HepG2 (cell line): Measurements from ENCODE around the gene MEI1. TPM values are rescaled to one million over a fixed set of nuclear protein-coding genes. Genes with fewer than 3 reads are reported as not detected.

Source experiments
- ATAC-seq: fragments of 200-7000 bp; cut with Tn5 transposase; 3 replicates; pipeline ENCODE4 v1.9.1; 2020; ENCODE audit warnings: mild to moderate bottlenecking, moderate library complexity
- BruUV-seq: library from RNA; stranded (reverse); fragments of 400-500 nt; replicated peaks from 2 replicates; lab custom pipeline; 2021; lab: Mats Ljungman, UMichigan
- CTCF ChIA-PET: fragments of 300-600 bp; formaldehyde crosslinking; extraction: SDS; loops from one replicate; lab custom pipeline; 2021; ENCODE audit warnings: low total read pairs, inconsistent platforms, low intra/inter-chr PET ratio; lab: Yijun Ruan, JAX
- POLR2A ChIA-PET: fragments of 350-600 bp; sonication (Branson Sonifier 250); formaldehyde crosslinking; loops from one replicate; lab custom pipeline; 2020; ENCODE audit warnings: antibody characterized with exemption, inconsistent platforms; lab: Yijun Ruan, JAX
- DNase-seq: peaks from one replicate; pipeline ENCODE4 v3.0.0-alpha.2; 2015; ENCODE audit warnings: low spot score
- FAIRE-seq: peaks from 3 replicates; lab custom pipeline; 2011; peaks lifted over from hg19 to GRCh38; lab: Jason Lieb, UNC
- H2AFZ ChIP-seq: one replicate; pipeline ENCODE4 v1.6.1; 2011; ENCODE audit warnings: low read length, inconsistent platforms
- H3K27ac ChIP-seq: fragments of 300-600 bp; 3 replicates; pipeline ENCODE4 v1.8.0; 2011; ENCODE audit warnings: mixed run types, mild to moderate bottlenecking, mixed read lengths, low read length, inconsistent platforms; ENCODE audit not compliant: insufficient read depth; ENCODE audit errors: extremely low read length
- H3K27me3 ChIP-seq, 2 experiments: fragments of 200-600 bp in 1 of 2; 2 replicates in 1 of 2; 3 replicates in 1 of 2; pipeline versions ENCODE4 v1.6.0 to v1.8.0; 2011; ENCODE audit warnings: low read length in 2 of 2, mild to moderate bottlenecking in 2 of 2, moderate library complexity in 2 of 2, inconsistent platforms in 1 of 2; ENCODE audit not compliant: insufficient read depth in 2 of 2, control insufficient read depth in 1 of 2
- H3K36me3 ChIP-seq, 2 experiments: fragments of 200-600 bp in 1 of 2; replicated peaks in 1 of 2; 2 replicates in 1 of 2; 3 replicates in 1 of 2; pipeline versions ENCODE4 v1.5.1 to v1.8.0; 2011; ENCODE audit warnings: low read length in 2 of 2, inconsistent platforms in 1 of 2; ENCODE audit not compliant: insufficient read depth in 2 of 2, control insufficient read depth in 1 of 2
- H3K4me1 ChIP-seq: 2 replicates; pipeline ENCODE4 v1.5.1; 2012; ENCODE audit warnings: low read length, inconsistent platforms; ENCODE audit not compliant: insufficient read depth
- H3K4me2 ChIP-seq: 2 replicates; pipeline ENCODE4 v1.6.0; 2011; ENCODE audit warnings: low read depth, low read length, inconsistent platforms
- H3K4me3 ChIP-seq, 3 experiments: fragments of 200-600 bp in 1 of 3; sonication (generic), shearing (Covaris generic) in 1 of 3; replicated peaks in 1 of 3; 2 replicates each; pipeline ENCODE4 v1.5.1; 2011 to 2016; ENCODE audit warnings: low read length in 3 of 3, inconsistent platforms in 2 of 3, low read depth in 2 of 3, mild to moderate bottlenecking in 2 of 3, control low read depth in 1 of 3, mixed read lengths in 1 of 3; ENCODE audit not compliant: insufficient read depth in 1 of 3
- H3K79me2 ChIP-seq: one replicate; pipeline ENCODE4 v1.6.1; 2011; ENCODE audit warnings: low read length, inconsistent platforms; ENCODE audit not compliant: insufficient read depth
- H3K9ac ChIP-seq: 2 replicates; pipeline ENCODE4 v1.6.0; 2011; ENCODE audit warnings: mild to moderate bottlenecking, low read depth, low read length, inconsistent platforms; ENCODE audit not compliant: insufficient read depth
- H3K9me3 ChIP-seq: 2 replicates; pipeline ENCODE4 v1.5.1; 2012; ENCODE audit warnings: mild to moderate bottlenecking, low read length
- H4K20me1 ChIP-seq: 2 replicates; pipeline ENCODE4 v1.6.0; 2011; ENCODE audit warnings: inconsistent platforms, mild to moderate bottlenecking, low read length, moderate library complexity; ENCODE audit not compliant: insufficient read depth
- TMF1 ChIP-seq: sonication (generic); formaldehyde crosslinking; IDR thresholded peaks from 2 replicates; pipeline ENCODE4 v1.8.1; 2022; ENCODE audit warnings: low read depth, missing genetic modification reagents
- ZBTB1 ChIP-seq: sonication (generic); formaldehyde crosslinking; IDR thresholded peaks from 2 replicates; pipeline ENCODE4 v1.4.0; 2020; ENCODE audit warnings: missing genetic modification reagents, borderline replicate concordance
- ZNF772 ChIP-seq: sonication (generic); formaldehyde crosslinking; IDR thresholded peaks from 2 replicates; pipeline ENCODE4 v1.5.0; 2020; ENCODE audit warnings: mild to moderate bottlenecking, missing genetic modification reagents
- WGBS: methylation state at CpG from one replicate; pipeline ENCODE4 v1.1.6; 2017; ENCODE audit warnings: low lambda C conversion rate; 5-methylcytosine and 5-hydroxymethylcytosine counted together
- in situ Hi-C: cut with HindIII; loops from 2 replicates; pipeline ENCODE4 v1.10.0; 2017; ENCODE audit warnings: low pct_unique_long_range_greater_than_20kb; ENCODE audit not compliant: extremely low pct_ligation_motif_present
- intact Hi-C: fragments of 100-400 bp; cut with micrococcal nuclease; formaldehyde crosslinking; loops from one replicate; pipeline ENCODE4 v1.10.0; 2022; ENCODE audit not compliant: unreplicated experiment
- polyA plus RNA-seq, 8 experiments: library from polyadenylated mRNA; depleted of rRNA in 3 of 8; stranded (reverse) in 7 of 8; unstranded in 1 of 8; fragments of >200 nt; fragmentation: Illumina TruSeq in 4 of 8; extraction: Trizol in 4 of 8; gene quantifications; 2 replicates each; pipeline versions ENCODE4 v1.2.1 to v1.2.3, GENCODE V29; 2011 to 2016; ENCODE audit warnings: low read depth in 4 of 8, missing spikeins in 1 of 8, mixed read lengths in 1 of 8; ENCODE audit not compliant: insufficient read depth in 1 of 8
- total RNA-seq, 5 experiments: library from RNA; depleted of rRNA; stranded (reverse); fragments of >200 nt; fragmentation: Illumina TruSeq; extraction: Trizol; gene quantifications; 2 replicates each; pipeline ENCODE4 v1.2.3, GENCODE V29; 2016; ENCODE audit warnings: low read depth in 1 of 5
- TF ChIP-seq, protein P1 (sequence below), 2 experiments: sonication (generic) in 1 of 2; formaldehyde crosslinking in 1 of 2; IDR thresholded peaks; 2 replicates each; pipeline versions ENCODE4 v1.4.0 to v1.6.1; 2016 to 2020; ENCODE audit warnings: borderline replicate concordance in 1 of 2, low read depth in 1 of 2, mild to moderate bottlenecking in 1 of 2, missing genetic modification reagents in 1 of 2
- TF ChIP-seq, protein P2 (sequence below): sonication (generic); formaldehyde crosslinking; IDR thresholded peaks from 2 replicates; pipeline ENCODE4 v1.9.0; 2021; ENCODE audit warnings: missing genetic modification reagents, borderline replicate concordance
- TF ChIP-seq, protein P3 (sequence below): sonication (generic); formaldehyde crosslinking; IDR thresholded peaks from 2 replicates; pipeline ENCODE4 v1.4.0; 2020; ENCODE audit warnings: missing genetic modification reagents, borderline replicate concordance

The MEI1 gene
- total and polyA plus RNA-seq, 2 of the 13 experiments (the other 11 are each of a cell fraction or from before 2014, with no cell fraction given) = 0.75 to 1.9 TPM

DNA sequence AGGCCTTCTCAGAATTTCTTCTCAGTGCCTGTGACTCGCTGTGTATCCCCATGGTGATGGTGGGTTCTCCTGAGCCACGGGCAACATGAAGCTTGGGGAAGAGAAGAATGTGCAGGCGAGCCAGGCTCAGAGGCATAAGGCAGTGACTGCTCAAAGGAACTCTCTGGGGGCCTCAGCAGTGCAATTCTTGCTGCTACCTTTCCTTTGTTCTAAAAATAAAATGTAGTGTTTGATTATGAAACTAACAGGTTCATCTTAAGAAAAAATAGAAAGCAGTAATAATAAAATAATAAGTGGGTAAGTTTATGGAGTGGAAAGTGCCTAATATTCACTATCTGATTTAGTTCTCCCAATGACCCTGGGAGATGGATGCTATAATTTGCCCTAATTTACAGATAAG lies 46.7 kb downstream of the MEI1 start (continued):
- TF ChIP-seq, protein P1, sequence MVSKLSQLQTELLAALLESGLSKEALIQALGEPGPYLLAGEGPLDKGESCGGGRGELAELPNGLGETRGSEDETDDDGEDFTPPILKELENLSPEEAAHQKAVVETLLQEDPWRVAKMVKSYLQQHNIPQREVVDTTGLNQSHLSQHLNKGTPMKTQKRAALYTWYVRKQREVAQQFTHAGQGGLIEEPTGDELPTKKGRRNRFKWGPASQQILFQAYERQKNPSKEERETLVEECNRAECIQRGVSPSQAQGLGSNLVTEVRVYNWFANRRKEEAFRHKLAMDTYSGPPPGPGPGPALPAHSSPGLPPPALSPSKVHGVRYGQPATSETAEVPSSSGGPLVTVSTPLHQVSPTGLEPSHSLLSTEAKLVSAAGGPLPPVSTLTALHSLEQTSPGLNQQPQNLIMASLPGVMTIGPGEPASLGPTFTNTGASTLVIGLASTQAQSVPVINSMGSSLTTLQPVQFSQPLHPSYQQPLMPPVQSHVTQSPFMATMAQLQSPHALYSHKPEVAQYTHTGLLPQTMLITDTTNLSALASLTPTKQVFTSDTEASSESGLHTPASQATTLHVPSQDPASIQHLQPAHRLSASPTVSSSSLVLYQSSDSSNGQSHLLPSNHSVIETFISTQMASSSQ (IDR thresholded peaks at IDR 0.05; ENCODE audit: low read depth) = no peak
- TF ChIP-seq, protein P1 (CRISPR knock-in tag; IDR thresholded peaks at IDR 0.05; ENCODE audit: borderline replicate concordance) = no peak
- TF ChIP-seq, all 625 proteins: peak for 0

DNA sequence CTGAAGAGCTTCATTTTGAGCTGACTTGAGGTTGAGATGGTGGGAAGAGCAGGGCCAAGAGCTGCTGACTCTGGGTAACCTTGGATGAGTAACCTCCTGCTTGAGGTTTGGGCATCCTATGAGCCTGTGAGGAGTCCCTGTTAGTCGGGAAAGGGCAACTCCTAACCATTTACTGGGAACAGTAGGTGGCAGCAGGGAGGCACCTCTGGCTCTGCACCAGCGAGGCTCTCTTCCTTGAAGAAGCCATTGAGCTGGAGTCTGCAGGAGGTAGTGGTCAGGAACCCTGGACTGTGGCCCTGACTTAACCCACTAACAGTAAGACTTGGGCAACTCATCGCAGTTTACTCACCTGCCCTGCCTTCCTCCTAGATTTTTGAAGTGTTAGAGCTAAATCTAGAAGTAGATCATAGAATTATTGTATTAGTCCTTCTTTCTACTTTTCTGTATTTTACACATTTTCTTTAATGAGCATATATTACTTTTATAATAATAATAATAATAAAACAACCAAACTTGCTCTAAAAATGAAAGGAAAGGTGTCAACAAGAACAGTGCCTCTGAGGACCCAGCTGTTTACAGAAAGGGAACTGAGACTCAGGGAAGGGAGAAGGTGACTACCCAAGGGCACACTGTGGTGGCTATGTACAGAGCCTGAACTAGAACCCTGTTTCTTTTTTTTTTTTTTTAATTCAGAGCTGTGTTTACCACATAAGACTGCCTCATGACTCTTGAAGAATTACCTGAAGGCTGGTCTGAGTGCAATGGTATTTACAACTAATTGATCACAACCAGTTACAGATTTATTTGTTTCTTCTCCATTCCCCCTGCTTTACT lies 47.5 kb downstream of the MEI1 start:
- no peak overlapping the region for H3K4me2 ChIP-seq
- in situ Hi-C loops = no loop called here
- no peaks in the 10 kb centered on the region for H3K79me2 ChIP-seq
- intact Hi-C loops = loop anchor here (1.0 kb wide), 1 partner anchor 195 kb away; no protein-coding TSS in a partner anchor
- no peak overlapping the region for H3K27ac ChIP-seq
- peak; percentile 36 for DNase-seq
- 0% methylated on average over 1 of the region's 3 CpGs for WGBS
- H2AFZ ChIP-seq = no peak overlapping the region
- ChIA-PET POLR2A (interaction anchor here (0.8 to 1.5 kb wide), 2 partner anchors 194 to 200 kb away, joined by 3 to 4 read pairs; partner anchors contain the start of gene CENPM), CTCF (interaction anchor here (1.1 to 2.6 kb wide), 3 partner anchors 49 to 195 kb away, joined by 3 to 16 read pairs (median 6); no protein-coding TSS in a partner anchor)
- peak; percentile 89 for ATAC-seq
- peak; percentile 61 for FAIRE-seq
- no TSS peak for BruUV-seq
- H3K9me3 ChIP-seq = no peaks in the 10 kb centered on the region
- peaks cover 0 to 15% of the 10 kb centered on the region in 2 experiments; a peak in 1 of 5 replicates for H3K27me3 ChIP-seq
- no peaks in the 10 kb centered on the region for H4K20me1 ChIP-seq
- H3K36me3 ChIP-seq = no peaks in the 10 kb centered on the region
- H3K9ac ChIP-seq = no peak overlapping the region
- H3K4me3 ChIP-seq = no peak overlapping the region
- peaks cover 12% of the 10 kb centered on the region for H3K4me1 ChIP-seq
- TF ChIP-seq ZNF772 (CRISPR knock-in tag) (no peak), ZBTB1 (CRISPR knock-in tag) (no peak), TMF1 (CRISPR knock-in tag) (no peak)
- TF ChIP-seq, protein P2, sequence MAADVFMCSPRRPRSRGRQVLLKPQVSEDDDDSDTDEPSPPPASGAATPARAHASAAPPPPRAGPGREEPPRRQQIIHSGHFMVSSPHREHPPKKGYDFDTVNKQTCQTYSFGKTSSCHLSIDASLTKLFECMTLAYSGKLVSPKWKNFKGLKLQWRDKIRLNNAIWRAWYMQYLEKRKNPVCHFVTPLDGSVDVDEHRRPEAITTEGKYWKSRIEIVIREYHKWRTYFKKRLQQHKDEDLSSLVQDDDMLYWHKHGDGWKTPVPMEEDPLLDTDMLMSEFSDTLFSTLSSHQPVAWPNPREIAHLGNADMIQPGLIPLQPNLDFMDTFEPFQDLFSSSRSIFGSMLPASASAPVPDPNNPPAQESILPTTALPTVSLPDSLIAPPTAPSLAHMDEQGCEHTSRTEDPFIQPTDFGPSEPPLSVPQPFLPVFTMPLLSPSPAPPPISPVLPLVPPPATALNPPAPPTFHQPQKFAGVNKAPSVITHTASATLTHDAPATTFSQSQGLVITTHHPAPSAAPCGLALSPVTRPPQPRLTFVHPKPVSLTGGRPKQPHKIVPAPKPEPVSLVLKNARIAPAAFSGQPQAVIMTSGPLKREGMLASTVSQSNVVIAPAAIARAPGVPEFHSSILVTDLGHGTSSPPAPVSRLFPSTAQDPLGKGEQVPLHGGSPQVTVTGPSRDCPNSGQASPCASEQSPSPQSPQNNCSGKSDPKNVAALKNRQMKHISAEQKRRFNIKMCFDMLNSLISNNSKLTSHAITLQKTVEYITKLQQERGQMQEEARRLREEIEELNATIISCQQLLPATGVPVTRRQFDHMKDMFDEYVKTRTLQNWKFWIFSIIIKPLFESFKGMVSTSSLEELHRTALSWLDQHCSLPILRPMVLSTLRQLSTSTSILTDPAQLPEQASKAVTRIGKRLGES (CRISPR knock-in tag) = no peak
- TF ChIP-seq, protein P3, sequence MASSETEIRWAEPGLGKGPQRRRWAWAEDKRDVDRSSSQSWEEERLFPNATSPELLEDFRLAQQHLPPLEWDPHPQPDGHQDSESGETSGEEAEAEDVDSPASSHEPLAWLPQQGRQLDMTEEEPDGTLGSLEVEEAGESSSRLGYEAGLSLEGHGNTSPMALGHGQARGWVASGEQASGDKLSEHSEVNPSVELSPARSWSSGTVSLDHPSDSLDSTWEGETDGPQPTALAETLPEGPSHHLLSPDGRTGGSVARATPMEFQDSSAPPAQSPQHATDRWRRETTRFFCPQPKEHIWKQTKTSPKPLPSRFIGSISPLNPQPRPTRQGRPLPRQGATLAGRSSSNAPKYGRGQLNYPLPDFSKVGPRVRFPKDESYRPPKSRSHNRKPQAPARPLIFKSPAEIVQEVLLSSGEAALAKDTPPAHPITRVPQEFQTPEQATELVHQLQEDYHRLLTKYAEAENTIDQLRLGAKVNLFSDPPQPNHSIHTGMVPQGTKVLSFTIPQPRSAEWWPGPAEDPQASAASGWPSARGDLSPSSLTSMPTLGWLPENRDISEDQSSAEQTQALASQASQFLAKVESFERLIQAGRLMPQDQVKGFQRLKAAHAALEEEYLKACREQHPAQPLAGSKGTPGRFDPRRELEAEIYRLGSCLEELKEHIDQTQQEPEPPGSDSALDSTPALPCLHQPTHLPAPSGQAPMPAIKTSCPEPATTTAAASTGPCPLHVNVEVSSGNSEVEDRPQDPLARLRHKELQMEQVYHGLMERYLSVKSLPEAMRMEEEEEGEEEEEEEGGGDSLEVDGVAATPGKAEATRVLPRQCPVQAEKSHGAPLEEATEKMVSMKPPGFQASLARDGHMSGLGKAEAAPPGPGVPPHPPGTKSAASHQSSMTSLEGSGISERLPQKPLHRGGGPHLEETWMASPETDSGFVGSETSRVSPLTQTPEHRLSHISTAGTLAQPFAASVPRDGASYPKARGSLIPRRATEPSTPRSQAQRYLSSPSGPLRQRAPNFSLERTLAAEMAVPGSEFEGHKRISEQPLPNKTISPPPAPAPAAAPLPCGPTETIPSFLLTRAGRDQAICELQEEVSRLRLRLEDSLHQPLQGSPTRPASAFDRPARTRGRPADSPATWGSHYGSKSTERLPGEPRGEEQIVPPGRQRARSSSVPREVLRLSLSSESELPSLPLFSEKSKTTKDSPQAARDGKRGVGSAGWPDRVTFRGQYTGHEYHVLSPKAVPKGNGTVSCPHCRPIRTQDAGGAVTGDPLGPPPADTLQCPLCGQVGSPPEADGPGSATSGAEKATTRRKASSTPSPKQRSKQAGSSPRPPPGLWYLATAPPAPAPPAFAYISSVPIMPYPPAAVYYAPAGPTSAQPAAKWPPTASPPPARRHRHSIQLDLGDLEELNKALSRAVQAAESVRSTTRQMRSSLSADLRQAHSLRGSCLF (CRISPR knock-in tag) = no peak
